Stimulated activated CD8-positive, alpha-beta memory T cell treated with anti-CD3 and anti-CD28 coated beads, Interleukin-15, amount 100 ng/mL, for 24 hours (primary cell): ENCODE data around the gene MS4A4E.
"Not testable (repeated sequence)": the region's sequence is repeated elsewhere in the genome, so short reads cannot be mapped to it uniquely, and the experiment has no call there.

Source experiments
- DNase-seq: peaks from one replicate; pipeline ENCODE4 v3.0.0-alpha.2; 2020; ENCODE audit warnings: low read depth

The MS4A4E gene

DNA sequence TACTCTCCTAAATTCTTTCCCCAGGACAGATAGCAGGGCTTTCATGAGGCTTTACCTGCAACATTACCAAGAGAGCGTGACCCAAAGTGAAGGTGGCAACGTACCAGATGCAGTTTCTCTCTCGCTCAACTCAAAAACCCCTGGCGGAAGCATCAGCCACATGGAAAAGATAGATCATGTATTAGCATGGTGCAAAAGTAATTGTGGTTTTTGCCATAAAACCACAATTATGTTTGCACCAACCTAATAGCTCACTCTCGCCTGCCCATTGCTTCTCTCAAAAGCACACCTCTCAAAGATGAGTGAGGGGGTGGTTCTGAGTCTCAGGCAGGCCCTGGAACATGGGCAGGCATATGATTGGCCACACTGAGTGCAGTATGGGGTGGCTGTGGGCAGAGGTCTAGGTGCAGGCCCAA lies 67.1 kb downstream of the MS4A4E start:
- DNase-seq: no peak

DNA sequence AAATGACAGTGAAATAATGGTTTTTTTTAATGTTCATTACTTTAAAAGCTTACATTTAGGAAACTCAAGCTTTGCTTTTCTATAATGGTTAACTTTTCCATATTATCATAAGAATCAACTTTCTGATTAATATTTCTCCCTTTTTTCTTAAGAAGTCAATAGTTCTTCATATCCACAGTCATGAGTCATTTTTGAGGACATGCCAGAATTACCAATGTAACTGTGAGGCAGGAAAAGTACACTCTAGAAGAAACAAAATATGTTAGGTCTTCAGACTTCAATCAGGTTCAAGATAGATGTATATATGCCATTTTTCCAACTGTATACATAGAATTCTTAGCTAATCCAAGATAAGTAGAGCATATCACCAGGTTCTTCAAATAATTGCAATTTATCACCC lies 70.9 kb downstream of the MS4A4E start:
- DNase-seq: no peak

DNA sequence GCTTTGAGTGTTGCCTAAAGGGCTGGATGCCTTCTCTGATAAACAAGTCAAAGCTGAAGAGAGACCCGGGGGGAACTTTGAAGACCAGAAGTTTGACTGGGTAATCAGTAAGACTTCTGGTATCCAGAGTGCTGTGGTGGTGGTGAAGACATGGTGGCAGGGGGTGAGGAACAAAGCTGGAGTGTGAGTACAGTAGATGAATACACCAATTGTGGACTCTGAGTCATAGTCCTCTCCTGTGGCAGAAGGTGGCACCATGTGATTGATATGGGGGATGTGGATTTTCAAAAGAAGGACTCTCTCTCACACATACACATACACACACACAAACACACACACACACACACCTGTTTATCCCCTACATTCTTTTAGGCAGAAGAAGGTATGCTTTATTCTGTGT lies 72.4 kb downstream of the MS4A4E start:
- DNase-seq: no peak

DNA sequence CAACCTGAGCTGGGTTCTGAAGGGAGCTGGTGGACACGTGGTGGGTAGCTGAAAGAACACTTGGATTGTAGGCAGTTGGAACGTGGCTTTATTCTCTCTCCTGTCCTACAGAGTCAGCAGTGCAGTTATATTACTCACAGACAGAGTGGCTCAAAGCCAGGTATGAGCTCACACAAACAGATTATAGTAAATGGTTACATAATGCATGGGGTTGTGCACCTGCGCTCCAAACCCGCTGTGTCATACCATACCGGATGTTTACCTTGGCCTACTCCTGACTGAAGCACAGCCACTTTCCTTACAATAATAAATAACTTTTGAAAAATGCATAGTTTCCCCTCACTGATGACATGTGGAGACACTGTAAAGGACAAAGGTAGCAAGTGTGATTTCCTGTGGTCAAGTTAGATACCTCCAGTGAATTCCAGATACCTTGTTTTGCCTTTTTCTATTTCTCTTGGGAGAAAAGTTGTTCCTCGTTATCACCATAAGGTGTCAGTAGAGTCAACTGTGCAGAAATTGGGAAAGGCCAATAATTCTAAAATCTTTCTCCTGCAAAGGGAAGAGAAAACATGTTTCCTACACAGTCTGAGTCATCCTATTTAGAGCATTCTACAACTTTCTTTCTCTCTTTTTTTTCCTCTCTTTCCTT lies 73.5 kb downstream of the MS4A4E start:
- DNase-seq: no peak

DNA sequence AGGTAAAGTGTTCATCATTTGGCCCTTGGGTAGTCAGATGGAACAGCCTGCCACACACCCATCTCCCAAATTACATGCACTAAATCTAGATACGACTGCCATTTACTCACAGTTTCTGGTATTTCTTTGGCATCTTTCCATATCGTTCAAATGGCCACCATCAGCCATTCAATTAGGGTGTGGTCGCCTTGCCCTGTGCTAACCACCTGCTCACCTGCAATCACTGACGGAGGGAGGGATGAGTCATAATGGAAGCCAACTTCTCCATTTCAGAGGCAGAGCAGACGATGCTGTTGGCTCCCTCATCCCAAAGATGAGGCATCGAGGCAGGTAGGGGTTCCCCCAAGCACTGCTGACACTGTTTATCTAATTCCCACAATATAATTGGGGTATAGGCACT lies 74.6 kb downstream of the MS4A4E start:
- no peak for DNase-seq

DNA sequence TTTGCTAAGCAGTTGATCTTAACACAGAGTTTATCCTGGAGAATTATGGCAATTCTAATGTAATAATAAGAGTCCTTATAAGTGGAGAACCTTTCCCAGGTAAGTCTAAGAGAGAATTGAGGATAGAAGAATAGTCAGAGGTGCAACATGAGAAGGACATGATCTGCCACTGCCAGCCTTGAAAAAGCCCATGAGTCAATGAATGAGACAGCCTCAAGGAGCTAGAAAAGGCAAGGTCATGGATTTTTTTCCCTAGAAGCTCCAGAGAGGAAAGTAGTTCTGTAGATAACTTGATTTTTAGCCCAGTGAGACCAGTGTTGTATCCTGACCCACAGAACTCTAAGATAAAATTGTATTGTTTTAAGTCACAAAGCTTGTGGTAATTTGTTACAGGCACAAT lies 77.0 kb downstream of the MS4A4E start:
- DNase-seq: no peak

DNA sequence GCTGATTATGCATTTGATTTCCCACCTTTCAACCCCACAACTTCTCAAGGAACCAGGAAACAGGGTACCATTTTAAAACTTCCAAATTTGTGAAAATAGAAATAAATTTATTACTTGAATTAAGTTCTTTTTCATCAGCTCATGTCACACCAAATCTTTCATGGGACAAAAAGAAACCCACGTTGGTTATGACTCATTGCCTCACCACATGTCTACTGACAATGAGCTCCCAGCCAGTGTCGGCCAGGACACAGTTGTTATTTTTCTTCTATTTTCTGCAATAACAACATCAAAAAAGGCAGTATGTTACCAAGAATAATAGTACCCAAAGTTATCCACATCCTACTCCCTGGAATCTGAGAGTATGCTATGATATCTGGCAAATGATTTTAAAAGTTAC lies 77.4 kb downstream of the MS4A4E start:
- no peak for DNase-seq

DNA sequence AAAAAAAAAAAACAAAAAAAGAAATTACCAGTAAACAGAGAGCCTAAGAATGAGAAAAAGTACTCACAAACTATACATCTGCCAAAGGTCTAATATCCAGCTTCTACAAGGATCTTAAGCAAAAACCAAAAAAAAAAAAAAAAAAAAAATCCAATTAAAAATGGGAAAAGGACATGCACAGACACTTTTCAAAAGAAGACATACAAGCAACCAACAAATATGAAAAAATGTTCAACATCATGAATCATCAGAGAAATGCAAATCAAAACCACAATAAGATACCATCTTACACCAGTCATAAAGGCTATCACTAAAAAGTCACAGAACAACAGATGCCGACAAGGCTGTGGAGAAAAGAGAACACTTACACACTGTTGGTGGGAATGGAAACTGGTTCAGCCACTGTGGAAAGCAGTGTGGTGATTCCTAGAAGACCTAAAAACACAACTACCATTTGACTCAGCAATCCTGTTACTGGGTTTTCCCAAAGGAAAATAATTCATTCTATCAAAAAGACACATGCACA lies 78.3 kb downstream of the MS4A4E start:
- no peak for DNase-seq

DNA sequence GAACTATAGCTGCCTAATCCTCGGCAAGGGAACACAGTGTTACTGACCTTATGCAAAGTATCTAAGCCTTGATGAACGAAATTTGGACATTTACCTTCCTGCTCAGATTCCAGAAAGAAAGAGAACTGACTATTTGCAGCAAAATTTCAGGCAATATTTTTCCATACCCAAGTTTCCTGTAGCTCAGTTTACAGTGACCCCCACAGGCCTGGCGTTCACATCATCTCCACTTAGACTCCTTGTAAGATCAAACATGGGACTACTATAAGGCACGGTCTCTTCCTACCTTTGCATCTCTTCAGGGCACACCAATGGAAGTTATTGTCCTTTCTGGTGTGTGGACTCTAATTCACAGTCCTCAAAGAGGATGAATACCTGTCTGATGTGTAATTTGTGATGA lies 81.2 kb downstream of the MS4A4E start:
- DNase-seq: no peak

DNA sequence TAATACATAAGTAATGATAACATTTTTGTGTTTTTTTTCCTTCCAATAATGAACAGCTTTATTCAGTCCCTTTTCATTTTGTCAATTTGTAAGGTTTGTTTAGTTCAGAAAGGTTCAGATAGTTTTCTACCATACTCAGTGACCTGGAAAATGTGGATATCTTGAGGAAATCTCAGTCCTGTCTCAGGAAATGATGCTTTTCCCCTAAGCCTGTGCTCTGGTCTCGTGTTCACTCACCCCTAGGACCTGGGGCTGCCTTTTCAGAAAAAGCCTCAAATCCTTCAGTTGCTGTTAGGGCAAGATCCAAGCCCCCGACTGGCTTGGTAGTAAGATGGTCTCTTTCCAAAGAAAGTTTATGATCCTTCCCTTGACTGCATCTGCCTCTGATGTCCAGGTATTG lies 81.8 kb downstream of the MS4A4E start:
- DNase-seq: no peak

DNA sequence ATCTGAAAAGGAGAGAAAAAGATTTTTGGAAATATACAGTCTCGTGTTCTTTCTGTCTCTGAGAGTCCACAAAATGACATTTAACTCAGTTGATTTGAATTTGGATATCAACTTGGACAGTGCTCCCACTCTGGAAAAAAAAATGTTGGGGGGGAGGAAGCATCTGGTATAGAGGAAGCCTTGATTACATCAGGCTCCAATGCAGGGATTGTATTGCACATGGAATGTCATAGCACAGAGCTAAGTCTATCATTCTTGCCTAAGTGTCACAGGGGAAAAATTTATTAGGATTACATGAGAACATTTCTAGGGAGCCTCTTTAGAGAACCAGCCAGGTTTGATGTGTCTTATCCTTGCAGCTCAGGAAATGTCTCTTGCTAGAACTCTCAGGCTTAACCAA lies 83.1 kb downstream of the MS4A4E start:
- no peak for DNase-seq

DNA sequence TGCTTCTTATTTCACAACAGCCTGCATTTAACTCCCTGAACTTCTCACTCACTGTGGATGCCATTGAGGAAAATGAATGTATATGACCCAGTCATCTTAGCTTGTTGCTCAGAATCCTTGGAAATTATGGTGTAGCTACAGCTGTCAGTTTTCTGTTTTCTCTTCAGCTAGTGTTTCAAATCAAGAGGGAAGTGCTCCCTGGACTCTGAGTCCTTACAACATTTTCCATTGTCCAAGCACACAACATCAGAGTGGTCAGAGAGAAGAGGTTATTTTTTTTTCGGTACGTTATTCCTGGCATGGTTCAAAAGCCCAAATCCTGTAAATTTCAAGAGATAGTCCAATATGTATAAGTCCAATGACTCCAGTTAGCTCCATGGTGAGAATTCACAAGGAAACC lies 83.7 kb downstream of the MS4A4E start:
- no peak for DNase-seq

DNA sequence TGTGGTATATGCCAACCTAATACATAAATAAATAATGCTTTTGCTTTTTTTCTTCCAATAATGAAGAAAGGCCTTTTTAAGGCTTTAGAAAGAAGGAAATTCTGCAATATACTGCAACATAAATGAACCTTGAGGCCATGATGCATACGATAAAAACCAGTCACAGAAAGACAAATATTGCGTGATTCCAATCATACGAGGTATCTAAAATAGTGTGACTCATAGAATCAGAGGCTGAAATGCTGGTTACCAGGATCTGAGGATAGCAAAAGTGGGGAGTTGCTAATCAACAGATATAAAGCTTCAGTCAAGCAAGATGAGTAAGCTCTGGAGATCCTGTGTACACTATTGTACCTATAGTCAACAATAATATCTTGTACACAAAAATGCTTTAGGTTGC lies 84.3 kb downstream of the MS4A4E start:
- no peak for DNase-seq

DNA sequence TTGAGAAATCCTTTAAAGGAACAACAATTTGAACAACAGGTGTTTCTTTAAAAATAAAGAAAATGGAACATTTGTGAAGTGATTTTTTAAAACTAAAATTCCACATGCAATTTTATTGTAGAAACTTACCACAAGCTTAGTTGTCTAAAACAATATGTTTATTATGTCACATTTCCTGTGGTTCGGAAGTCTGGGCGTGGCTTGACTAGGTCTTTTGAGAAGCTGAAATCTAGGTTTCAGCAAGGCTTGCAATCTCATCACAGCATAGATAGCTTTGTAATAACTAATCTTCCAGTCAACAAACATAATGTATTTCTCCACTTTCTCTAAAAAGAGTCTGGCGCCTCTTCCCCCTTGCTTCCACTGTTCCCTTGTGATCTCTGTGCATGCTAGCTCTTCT lies 87.0 kb downstream of the MS4A4E start:
- no peak for DNase-seq

DNA sequence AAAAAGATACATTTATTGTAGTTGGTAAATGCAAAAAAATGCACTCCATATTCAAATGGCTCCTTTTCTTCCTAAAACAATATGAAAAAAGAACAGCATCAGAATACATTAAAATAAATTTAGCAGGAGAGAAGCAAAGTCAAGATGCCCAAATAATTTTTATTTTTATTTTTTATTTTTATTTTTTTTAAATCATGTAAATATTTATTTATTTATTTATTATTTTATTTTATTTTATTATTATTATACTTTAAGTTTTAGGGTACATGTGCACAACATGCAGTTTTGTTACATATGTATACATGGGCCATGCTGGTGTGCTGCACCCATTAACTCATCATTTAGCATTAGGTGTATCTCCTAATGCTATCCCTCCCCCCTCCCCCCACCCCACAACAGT lies 90.2 kb downstream of the MS4A4E start:
- DNase-seq: not testable (repeated sequence)

DNA sequence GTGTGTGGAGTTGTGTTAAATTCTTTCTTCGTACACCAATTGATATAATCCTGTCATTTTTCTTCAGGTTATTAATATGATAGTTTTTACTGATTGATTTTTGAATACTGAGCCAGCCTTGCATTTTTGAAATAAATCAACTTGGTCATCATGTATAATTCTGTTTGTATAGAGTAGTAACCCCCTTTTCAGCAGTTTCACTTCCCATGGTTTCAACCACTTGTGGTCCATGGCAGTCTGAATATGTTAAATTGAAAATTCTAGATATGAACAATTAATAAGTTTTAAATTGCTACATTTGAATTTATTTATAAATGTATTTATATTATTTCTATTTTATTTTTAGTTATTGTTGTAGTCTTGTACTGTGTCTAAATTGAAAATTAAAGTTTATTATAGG lies 92.7 kb downstream of the MS4A4E start:
- no peak for DNase-seq
